Astrocyte of the cerebellum (primary cell): ENCODE data around the gene TNS3.

Experiments
- DNase-seq: peaks from one replicate; pipeline ENCODE4 v3.0.0-alpha.2; 2011; ENCODE audit warnings: low read depth
- H3K4me3 ChIP-seq: 2 replicates; pipeline ENCODE4 v1.5.1; 2011; ENCODE audit warnings: mild to moderate bottlenecking, low read depth, low read length, moderate library complexity
- in situ Hi-C: cut with HindIII; loops from 2 replicates; pipeline ENCODE4 v1.10.0; 2017; ENCODE audit warnings: low sequenced_read_pairs
- TF ChIP-seq, protein P1 (sequence below): IDR thresholded peaks from 2 replicates; pipeline ENCODE4 v1.5.1; 2012; ENCODE audit warnings: low read length, low read depth, moderate library complexity, mild to moderate bottlenecking; ENCODE audit errors: missing control alignments

The TNS3 gene

DNA sequence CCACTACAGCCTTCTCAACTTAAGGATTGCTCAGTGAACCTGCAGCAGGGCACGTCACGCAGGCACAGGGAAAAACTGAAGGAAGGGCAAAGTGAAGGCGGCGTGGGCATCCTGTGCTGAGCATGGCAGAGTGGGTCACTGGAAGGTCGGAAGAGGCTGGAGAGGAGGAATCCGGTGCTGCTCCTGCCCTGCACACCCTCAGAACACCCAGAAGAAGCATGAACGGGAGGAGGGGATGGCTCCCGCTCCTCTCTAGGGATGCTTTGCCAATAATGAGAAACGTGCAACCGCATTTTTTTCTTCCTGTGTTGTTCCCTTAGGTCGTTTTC is 175.1 kb downstream of the TNS3 start:
- DNase-seq = no peak
- TF ChIP-seq, protein P1, sequence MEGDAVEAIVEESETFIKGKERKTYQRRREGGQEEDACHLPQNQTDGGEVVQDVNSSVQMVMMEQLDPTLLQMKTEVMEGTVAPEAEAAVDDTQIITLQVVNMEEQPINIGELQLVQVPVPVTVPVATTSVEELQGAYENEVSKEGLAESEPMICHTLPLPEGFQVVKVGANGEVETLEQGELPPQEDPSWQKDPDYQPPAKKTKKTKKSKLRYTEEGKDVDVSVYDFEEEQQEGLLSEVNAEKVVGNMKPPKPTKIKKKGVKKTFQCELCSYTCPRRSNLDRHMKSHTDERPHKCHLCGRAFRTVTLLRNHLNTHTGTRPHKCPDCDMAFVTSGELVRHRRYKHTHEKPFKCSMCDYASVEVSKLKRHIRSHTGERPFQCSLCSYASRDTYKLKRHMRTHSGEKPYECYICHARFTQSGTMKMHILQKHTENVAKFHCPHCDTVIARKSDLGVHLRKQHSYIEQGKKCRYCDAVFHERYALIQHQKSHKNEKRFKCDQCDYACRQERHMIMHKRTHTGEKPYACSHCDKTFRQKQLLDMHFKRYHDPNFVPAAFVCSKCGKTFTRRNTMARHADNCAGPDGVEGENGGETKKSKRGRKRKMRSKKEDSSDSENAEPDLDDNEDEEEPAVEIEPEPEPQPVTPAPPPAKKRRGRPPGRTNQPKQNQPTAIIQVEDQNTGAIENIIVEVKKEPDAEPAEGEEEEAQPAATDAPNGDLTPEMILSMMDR = no peak
- H3K4me3 ChIP-seq = no peak overlapping the region
- in situ Hi-C loops = no loop called here

DNA sequence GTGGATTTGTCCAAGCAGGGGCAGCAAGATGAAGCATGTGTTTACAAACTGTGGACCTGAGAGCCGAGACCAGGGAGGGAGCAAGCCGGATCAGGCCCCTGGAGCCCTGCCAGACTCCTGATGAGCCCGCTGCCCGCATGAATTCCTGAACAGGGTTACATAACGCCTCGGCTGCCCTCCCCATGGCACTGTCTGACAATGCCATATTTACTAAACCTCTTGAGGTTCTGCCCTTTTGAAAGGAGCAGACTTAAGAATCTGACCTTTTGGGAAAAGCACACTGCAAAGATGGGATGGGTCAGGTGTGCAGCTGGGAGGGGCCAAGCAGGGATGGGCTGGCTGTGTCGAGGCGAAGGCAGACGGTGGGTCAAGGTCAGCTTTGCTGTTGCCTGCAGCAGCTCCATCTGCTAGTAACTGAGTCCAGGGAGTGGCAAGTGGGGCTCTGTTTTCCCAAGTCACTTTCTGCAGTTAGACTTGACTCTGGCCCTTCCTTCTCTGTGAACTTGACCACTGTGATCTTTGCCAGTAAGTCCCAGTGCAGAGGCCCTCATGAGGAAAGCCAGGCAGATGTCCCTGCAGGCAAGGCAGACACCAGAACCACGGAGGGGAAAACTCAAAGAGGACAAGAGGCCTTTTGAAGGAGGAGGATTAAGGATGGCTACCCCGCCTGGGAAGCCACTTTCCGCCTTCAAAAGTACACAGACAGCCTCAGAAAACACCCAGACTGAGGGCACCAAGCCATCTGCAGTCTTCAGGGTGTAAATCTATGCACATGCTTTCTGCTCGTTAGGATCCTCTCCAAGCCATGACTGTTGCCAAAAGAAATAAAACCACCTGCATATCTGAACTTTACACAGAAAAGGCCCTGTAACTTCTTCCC is 175.8 kb downstream of the TNS3 start:
- H3K4me3 ChIP-seq = no peak overlapping the region
- in situ Hi-C loops = no loop called here
- DNase-seq = peak; percentile 56
- TF ChIP-seq, protein P1 = no peak

DNA sequence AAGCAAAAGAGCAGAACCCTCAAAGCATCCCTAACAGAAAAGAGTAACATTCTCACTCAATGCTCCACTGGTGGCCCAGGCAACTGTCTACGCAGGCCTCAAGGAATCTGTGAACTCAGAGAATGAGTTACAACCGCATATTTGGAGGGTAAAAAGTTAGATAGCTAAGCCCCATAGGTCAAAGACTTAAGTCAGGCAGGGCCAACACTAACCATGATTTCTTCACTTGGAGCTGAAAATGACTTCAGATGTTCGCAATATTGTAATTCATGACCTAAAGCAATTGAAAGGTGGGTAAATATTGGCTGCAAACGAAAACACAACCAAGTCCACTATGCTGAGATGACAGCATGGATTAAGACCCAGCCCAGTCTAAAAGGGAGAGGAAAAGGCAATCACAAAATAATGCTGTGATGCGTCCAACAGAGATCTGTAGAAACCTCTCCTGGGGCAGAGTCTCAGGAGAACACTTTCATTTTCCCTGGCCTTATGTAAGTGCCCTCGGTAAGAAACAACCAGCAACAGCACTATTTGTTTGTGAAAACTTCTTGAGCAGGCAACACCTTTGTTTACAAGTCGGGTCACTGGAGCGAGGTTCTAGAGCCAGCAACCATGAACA is 176.5 kb downstream of the TNS3 start:
- in situ Hi-C loops = no loop called here
- TF ChIP-seq, protein P1 = no peak
- no peak for DNase-seq

DNA sequence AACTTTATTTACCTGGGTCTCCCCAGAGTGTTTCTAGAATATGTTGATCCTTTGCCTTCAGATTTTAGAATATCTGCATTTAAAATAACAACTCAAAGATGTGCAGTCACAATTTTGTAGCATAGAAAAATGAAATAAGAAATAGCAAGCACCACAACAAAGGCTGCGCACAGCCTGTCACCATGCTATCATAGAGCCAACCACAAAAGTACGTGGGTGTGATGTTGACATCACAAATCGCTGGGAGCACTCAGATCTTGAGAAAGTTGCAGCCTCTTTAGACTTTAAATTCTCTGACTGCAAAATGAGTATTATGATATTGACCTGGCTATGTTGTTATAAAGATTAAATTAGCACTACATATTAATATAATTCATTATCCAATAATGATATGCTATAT is 177.9 kb downstream of the TNS3 start:
- no peak overlapping the region for H3K4me3 ChIP-seq
- TF ChIP-seq, protein P1 = no peak
- in situ Hi-C loops = loop anchor here (5.0 kb wide), 1 partner anchor 77 kb away; no protein-coding TSS in a partner anchor
- no peak for DNase-seq

More for the DNA sequence above, 176.5 kb downstream of the TNS3 start:
- H3K4me3 ChIP-seq = no peak overlapping the region

DNA sequence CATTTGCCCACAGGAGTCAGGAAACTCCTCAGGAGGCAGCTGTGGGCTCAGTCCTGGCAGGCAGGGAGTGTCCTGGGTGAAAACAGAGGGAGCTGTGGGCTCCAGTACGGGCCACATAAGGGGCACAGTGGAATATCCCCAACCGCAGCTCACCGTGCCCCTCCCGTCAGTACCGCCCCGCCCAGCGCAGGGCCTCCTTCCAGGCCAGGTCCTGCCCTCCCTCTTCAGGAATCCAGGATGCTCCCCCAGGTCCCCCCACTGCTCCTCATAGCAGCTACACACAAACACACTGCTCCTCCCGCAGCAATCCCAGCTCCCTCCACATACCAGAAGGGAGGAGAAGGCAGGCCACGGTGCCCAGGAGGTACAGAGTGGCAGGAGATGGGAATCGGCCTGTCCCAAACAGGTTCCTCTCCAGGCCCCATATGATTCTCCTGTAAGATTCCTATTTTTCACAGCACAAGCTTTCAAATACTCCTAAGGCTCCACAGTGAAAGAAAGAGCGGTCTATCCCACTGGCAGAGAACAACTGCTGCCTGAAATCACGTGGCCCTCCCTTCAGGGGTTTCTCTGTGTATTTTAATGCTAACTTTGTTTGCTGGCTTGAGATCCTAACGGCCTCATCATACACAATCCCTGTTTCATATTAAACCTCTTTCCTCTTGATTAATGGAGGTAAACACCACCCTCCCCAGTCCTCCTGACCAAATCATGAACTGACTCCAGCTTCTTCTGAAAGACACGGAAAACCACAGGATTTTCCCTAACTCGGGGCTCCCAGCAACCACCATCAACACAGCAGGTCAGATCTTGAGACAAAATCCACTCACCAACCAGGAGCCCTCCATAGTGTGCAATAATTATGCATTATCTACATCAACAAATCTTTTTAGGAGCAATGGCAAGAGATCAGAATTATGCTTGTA is 178.7 kb downstream of the TNS3 start:
- TF ChIP-seq, protein P1 = no peak
- H3K4me3 ChIP-seq = no peak overlapping the region
- in situ Hi-C loops = loop anchor here (5.0 kb wide), 1 partner anchor 76 kb away; no protein-coding TSS in a partner anchor
- DNase-seq = peak; percentile 84
